HepG2 (cell line): ENCODE results near the gene POGLUT2. TPM values are rescaled to one million over a fixed set of nuclear protein-coding genes. Genes with fewer than 3 reads are reported as not detected.

Source experiments
- CREBL2 ChIP-seq: sonication (generic); formaldehyde crosslinking; IDR thresholded peaks from 2 replicates; pipeline ENCODE4 v1.8.1; 2023; ENCODE audit warnings: missing genetic modification reagents, mild to moderate bottlenecking, borderline replicate concordance
- DZIP1 ChIP-seq: sonication (generic); formaldehyde crosslinking; IDR thresholded peaks from 2 replicates; pipeline ENCODE4 v1.5.0; 2020; ENCODE audit warnings: mild to moderate bottlenecking, missing genetic modification reagents
- FOXP1 ChIP-seq, 2 experiments: fragments of 450-650 bp in 1 of 2; IDR thresholded peaks; 2 replicates each; pipeline ENCODE4 v1.6.1; 2017 to 2018; ENCODE audit warnings: antibody characterized with exemption in 1 of 2
- GATAD2A ChIP-seq: IDR thresholded peaks from 2 replicates; pipeline ENCODE4 v1.6.1; 2016
- GLMP ChIP-seq: sonication (generic); formaldehyde crosslinking; IDR thresholded peaks from 2 replicates; pipeline ENCODE4 v1.9.0; 2021; ENCODE audit warnings: missing genetic modification reagents, mild to moderate bottlenecking, borderline replicate concordance
- HDAC2 ChIP-seq: sonication (generic); formaldehyde crosslinking; IDR thresholded peaks from 2 replicates; pipeline ENCODE4 v1.4.0; 2020; ENCODE audit warnings: missing genetic modification reagents
- HOXD1 ChIP-seq: sonication (generic); formaldehyde crosslinking; IDR thresholded peaks from 2 replicates; pipeline ENCODE4 v1.5.0; 2020; ENCODE audit warnings: missing genetic modification reagents
- LBX2 ChIP-seq: sonication (generic); formaldehyde crosslinking; IDR thresholded peaks from 2 replicates; pipeline ENCODE4 v1.5.0; 2020; ENCODE audit warnings: missing genetic modification reagents, mild to moderate bottlenecking, borderline replicate concordance
- MYC ChIP-seq: sonication (generic); formaldehyde crosslinking; IDR thresholded peaks from 2 replicates; pipeline ENCODE4 v1.9.0; 2021; ENCODE audit warnings: missing genetic modification reagents, borderline replicate concordance
- SALL2 ChIP-seq: sonication (generic); formaldehyde crosslinking; IDR thresholded peaks from 2 replicates; pipeline ENCODE4 v1.8.1; 2023; ENCODE audit warnings: mild to moderate bottlenecking, missing genetic modification reagents, inconsistent platforms
- SMARCE1 ChIP-seq: fragments of 450-650 bp; IDR thresholded peaks from 2 replicates; pipeline ENCODE4 v1.6.1; 2017; ENCODE audit warnings: borderline replicate concordance
- SP1 ChIP-seq, 2 experiments: fragments of 450-650 bp in 1 of 2; sonication (generic) in 1 of 2; formaldehyde crosslinking in 1 of 2; IDR thresholded peaks; 2 replicates each; pipeline versions ENCODE4 v1.4.0 to v1.6.1; 2016 to 2020; ENCODE audit warnings: missing genetic modification reagents in 1 of 2
- SP2 ChIP-seq: sonication (generic); formaldehyde crosslinking; IDR thresholded peaks from 2 replicates; pipeline ENCODE4 v1.5.1; 2020; ENCODE audit warnings: mild to moderate bottlenecking, missing genetic modification reagents
- TCF12 ChIP-seq, 2 experiments: fragments of 450-650 bp in 1 of 2; sonication (generic) in 1 of 2; formaldehyde crosslinking in 1 of 2; IDR thresholded peaks; 2 replicates each; pipeline versions ENCODE4 v1.6.1 to v1.8.0; 2017 to 2022; ENCODE audit warnings: antibody characterized with exemption in 1 of 2, mild to moderate bottlenecking in 1 of 2, missing genetic modification reagents in 1 of 2, moderate library complexity in 1 of 2
- TEF ChIP-seq: sonication (generic); formaldehyde crosslinking; IDR thresholded peaks from 2 replicates; pipeline ENCODE4 v1.5.0; 2020; ENCODE audit warnings: missing genetic modification reagents
- TMF1 ChIP-seq: sonication (generic); formaldehyde crosslinking; IDR thresholded peaks from 2 replicates; pipeline ENCODE4 v1.8.1; 2022; ENCODE audit warnings: low read depth, missing genetic modification reagents
- YEATS2 ChIP-seq: sonication (generic); formaldehyde crosslinking; IDR thresholded peaks from 2 replicates; pipeline ENCODE4 v1.4.0; 2020; ENCODE audit warnings: missing genetic modification reagents, borderline replicate concordance
- ZFP36L2 ChIP-seq: sonication (generic); formaldehyde crosslinking; IDR thresholded peaks from 2 replicates; pipeline ENCODE4 v1.4.0; 2020; ENCODE audit warnings: missing genetic modification reagents
- ZKSCAN5 ChIP-seq: sonication (generic); formaldehyde crosslinking; IDR thresholded peaks from 2 replicates; pipeline ENCODE4 v1.5.1; 2020; ENCODE audit warnings: mild to moderate bottlenecking, missing genetic modification reagents
- ZMAT3 ChIP-seq: sonication (generic); formaldehyde crosslinking; conservative IDR thresholded peaks from 2 replicates; pipeline ENCODE4 v1.7.0; 2021; ENCODE audit warnings: missing genetic modification reagents
- ZNF251 ChIP-seq: sonication (generic); formaldehyde crosslinking; IDR thresholded peaks from 2 replicates; pipeline ENCODE4 v1.9.0; 2021; ENCODE audit warnings: mild to moderate bottlenecking, missing genetic modification reagents
- ZNF431 ChIP-seq: sonication (generic); formaldehyde crosslinking; IDR thresholded peaks from 2 replicates; pipeline ENCODE4 v1.9.0; 2022; ENCODE audit warnings: missing genetic modification reagents, low read depth, mild to moderate bottlenecking, borderline replicate concordance
- ZNF547 ChIP-seq: sonication (generic); formaldehyde crosslinking; IDR thresholded peaks from 2 replicates; pipeline ENCODE4 v1.5.1; 2020; ENCODE audit warnings: mild to moderate bottlenecking, missing genetic modification reagents
- ZNF720 ChIP-seq: sonication (generic); formaldehyde crosslinking; IDR thresholded peaks from 2 replicates; pipeline ENCODE4 v1.4.0; 2020; ENCODE audit warnings: missing genetic modification reagents
- ZNF777 ChIP-seq: sonication (generic); formaldehyde crosslinking; IDR thresholded peaks from 2 replicates; pipeline ENCODE4 v1.4.0; 2020; ENCODE audit warnings: missing genetic modification reagents
- polyA plus RNA-seq, 8 experiments: library from polyadenylated mRNA; depleted of rRNA in 3 of 8; stranded (reverse) in 7 of 8; unstranded in 1 of 8; fragments of >200 nt; fragmentation: Illumina TruSeq in 4 of 8; extraction: Trizol in 4 of 8; gene quantifications; 2 replicates each; pipeline versions ENCODE4 v1.2.1 to v1.2.3, GENCODE V29; 2011 to 2016; ENCODE audit warnings: low read depth in 4 of 8, missing spikeins in 1 of 8, mixed read lengths in 1 of 8; ENCODE audit not compliant: insufficient read depth in 1 of 8
- total RNA-seq, 5 experiments: library from RNA; depleted of rRNA; stranded (reverse); fragments of >200 nt; fragmentation: Illumina TruSeq; extraction: Trizol; gene quantifications; 2 replicates each; pipeline ENCODE4 v1.2.3, GENCODE V29; 2016; ENCODE audit warnings: low read depth in 1 of 5

Gene POGLUT2
- total and polyA plus RNA-seq, 2 of the 13 experiments (the other 11 are each of a cell fraction or from before 2014, with no cell fraction given) = 18.0 to 26.1 TPM

- no peak for TF ChIP-seq SMARCE1
- TF ChIP-seq ZNF777 (CRISPR knock-in tag) = peak; percentile 85
- no peak for TF ChIP-seq ZFP36L2 (CRISPR knock-in tag)
- TF ChIP-seq HOXD1 (CRISPR knock-in tag) = peak; percentile 16; the same call in 1 of the 2 replicates
- 0 out of 2 replicates have a peak, but pooled peaks have one; percentile 11 for TF ChIP-seq TMF1 (CRISPR knock-in tag)
- TF ChIP-seq FOXP1 (IDR thresholded peaks at IDR 0.05) = no peak
- no peak for TF ChIP-seq FOXP1 (CRISPR knock-in tag; IDR thresholded peaks at IDR 0.05)
- no peak for TF ChIP-seq DZIP1 (CRISPR knock-in tag)
- 0 out of 2 replicates have a peak, but pooled peaks have one; percentile 36 for TF ChIP-seq ZNF251
- no peak for TF ChIP-seq CREBL2
- no peak for TF ChIP-seq SP1 (IDR thresholded peaks at IDR 0.05)
- TF ChIP-seq SP1 (CRISPR knock-in tag; IDR thresholded peaks at IDR 0.05) = no peak
- TF ChIP-seq ZMAT3 (CRISPR knock-in tag) = 0 out of 2 replicates have a peak, but pooled peaks have one; percentile 32
- 0 out of 2 replicates have a peak, but pooled peaks have one; percentile 38 for TF ChIP-seq YEATS2 (CRISPR knock-in tag)
- 0 out of 2 replicates have a peak, but pooled peaks have one; percentile 25 for TF ChIP-seq ZNF547
- no peak for TF ChIP-seq TEF (CRISPR knock-in tag)
- TF ChIP-seq GLMP = no peak
- peak; percentile 18; the same call in 1 of the 2 replicates for TF ChIP-seq MYC (CRISPR knock-in tag)
- no peak for TF ChIP-seq ZKSCAN5 (CRISPR knock-in tag)
- 0 out of 2 replicates have a peak, but pooled peaks have one; percentile 4 for TF ChIP-seq GATAD2A (CRISPR knock-in tag)
- TF ChIP-seq ZNF720 (CRISPR knock-in tag) = no peak
- 0 out of 2 replicates have a peak, but pooled peaks have one; percentile 2 for TF ChIP-seq ZNF431
- 0 out of 2 replicates have a peak, but pooled peaks have one; percentile 2 for TF ChIP-seq HDAC2 (CRISPR knock-in tag)
- no peak for TF ChIP-seq LBX2 (CRISPR knock-in tag)
- TF ChIP-seq SP2 (CRISPR knock-in tag) = peak; percentile 32; the same call in 1 of the 2 replicates
- 0 out of 2 replicates have a peak, but pooled peaks have one; percentile 14 for TF ChIP-seq SALL2 (CRISPR knock-in tag)
- TF ChIP-seq TCF12 (IDR thresholded peaks at IDR 0.05) = no peak
- 0 out of 2 replicates have a peak, but pooled peaks have one; percentile 41 for TF ChIP-seq TCF12 (CRISPR knock-in tag; IDR thresholded peaks at IDR 0.05)
Observed at GRCh38 chr13:102799426-102800144, 809 bp upstream of the POGLUT2 start (continued).
